Caki2 (cell line): ENCODE data around the gene LILRA2. TPM values are rescaled to one million over a fixed set of nuclear protein-coding genes. Genes with fewer than 3 reads are reported as not detected.
"Not testable (repeated sequence)": the region's sequence is repeated elsewhere in the genome, so short reads cannot be mapped to it uniquely, and the experiment has no call there.

Experiments
- DNase-seq: peaks from one replicate; pipeline ENCODE4 v3.0.0-alpha.2; 2015; ENCODE audit warnings: low read depth
- in situ Hi-C: cut with HindIII; loops from 2 replicates; pipeline ENCODE4 v1.10.0; 2016; ENCODE audit warnings: low sequenced_read_pairs, low pct_unique_long_range_greater_than_20kb, mixed read lengths
- total RNA-seq: library from RNA; depleted of rRNA; stranded (reverse); fragments of >200 nt; shearing (Covaris generic); gene quantifications from 2 replicates; pipeline ENCODE4 v1.2.3, GENCODE V29; 2014; ENCODE audit warnings: low replicate concordance

The LILRA2 gene
- total RNA-seq, 1 experiment from 2014 or later: not detected

DNA sequence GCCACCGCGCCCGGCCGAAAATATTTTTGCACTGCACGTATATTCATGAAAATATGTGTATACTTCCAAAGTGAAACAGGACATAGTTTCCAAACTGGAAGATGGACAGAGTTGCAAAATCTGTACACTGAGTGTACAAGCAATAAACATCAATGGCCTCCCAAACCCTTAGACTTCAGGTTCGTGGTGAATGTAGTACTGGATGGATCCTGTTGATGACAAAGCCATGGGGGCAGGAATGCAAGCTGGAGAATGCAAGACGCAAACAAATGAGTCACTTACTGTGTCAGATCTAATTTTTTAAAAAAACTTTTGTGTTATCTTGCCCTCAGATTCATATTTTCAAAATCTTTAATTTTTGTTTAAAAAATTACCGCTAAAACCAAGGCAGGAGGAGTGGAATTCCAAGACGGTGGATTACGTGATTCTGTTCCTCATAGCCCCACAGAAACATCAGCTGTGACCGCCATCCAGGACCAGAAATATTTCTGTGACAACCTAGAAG lies 12.7 kb upstream of the LILRA2 start:
- in situ Hi-C loops: no loop called here
- no peak for DNase-seq

DNA sequence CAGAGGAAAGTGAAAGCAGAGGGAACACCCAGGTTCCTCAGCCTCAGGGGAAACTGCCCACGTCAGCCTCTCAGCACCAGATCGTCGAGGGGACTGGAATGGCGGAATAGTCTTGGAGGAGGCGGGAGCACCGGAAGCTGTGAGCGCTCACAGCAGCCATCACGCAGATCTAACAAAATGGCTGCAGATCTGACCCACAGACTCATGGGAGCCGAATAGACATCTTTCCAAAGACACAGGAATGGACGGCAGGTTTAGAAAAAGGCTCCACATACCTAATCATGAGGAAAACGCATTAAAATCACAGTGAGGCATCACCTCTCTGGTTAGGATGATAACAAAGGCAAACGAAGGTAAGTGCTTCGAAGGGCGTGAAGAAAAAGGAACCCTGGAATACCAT lies 11.8 kb upstream of the LILRA2 start:
- DNase-seq: no peak
- in situ Hi-C loops: no loop called here

DNA sequence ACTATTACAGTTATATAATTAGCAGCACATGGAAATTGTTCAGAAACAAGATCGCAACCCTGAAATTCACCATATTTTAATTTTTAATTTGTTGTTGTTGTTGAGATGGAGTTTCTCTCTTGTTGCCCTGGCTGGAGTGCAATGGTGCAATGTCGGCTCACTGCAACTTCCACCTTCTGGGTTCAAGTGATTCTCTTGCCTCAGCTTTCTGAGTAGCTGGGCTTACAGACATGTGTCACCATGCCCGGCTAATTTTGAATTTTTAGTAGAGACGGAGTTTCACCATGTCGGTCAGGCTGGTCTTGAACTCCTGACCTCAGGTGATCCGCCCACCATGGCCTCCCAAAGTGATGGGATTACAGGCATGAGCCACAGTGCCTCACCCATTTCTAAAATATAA lies 10.4 kb upstream of the LILRA2 start:
- in situ Hi-C loops, DNase-seq: not testable (repeated sequence)

GRCh38 chr19:54570316-54570715 lies 3.3 kb upstream of the LILRA2 start:
- DNase-seq: no peak
- in situ Hi-C loops: no loop called here

DNA sequence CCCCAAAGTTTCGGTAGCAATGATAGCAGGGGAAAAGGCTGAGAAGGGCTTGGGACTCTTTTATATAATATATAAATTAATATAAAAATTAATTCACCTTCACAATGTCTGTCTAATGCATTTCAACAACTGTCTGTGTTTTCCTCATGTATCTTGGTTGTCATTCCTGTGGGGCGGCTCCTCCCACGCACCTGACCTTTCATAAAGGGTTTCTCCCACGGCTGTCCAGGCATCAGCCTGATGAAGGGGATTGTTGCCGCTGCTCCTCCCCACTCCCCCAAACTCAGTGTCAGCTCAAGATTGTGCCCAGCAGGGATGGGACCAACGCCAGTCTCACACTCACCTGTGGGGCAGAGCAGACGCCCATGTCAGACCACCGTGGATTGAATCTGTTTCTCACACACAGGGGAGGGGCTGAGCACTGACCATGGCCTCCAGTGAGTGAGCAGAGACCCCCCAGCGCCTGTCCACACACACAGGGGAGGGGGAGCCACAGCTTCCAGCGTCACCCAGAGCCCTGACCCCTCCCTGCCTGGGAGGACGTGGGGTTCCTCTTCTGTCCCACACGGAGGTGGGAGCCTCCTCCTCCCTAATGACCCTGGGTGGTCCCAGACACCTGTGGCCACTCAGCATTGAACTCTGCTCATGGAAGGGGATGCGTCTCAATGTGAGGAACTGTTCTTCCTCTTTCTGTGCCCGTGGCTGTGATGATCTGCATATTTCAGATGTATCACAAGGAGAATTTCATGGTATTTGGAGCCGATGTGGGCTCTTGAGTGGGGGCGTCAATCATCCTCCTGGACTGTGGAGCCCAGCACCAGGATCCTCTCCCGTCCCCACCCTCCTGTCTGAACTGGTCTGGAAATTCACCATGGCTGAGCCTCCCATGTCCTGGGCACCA lies 1.6 kb upstream of the LILRA2 start:
- in situ Hi-C loops, DNase-seq: not testable (repeated sequence)

- in situ Hi-C loops: no loop called here
- no peak for DNase-seq
These were observed 786 bp upstream of the LILRA2 start for GRCh38 chr19:54572696-54573311.

DNA sequence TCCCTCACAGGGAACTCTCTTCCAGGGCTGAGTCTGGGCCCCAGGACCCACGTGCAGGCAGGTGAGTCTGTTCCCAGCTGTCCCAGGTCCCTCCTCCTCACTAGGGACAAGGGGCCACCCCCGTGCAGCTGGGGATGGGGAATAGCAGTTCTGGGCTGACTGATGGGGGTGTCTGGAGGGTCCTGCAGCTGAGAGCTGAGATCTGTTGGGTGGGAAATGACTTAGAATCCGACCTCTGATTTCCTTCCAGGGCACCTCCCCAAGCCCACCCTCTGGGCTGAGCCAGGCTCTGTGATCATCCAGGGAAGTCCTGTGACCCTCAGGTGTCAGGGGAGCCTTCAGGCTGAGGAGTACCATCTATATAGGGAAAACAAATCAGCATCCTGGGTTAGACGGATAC lies 461 bp downstream of the LILRA2 start:
- in situ Hi-C loops: no loop called here
- DNase-seq: no peak

DNA sequence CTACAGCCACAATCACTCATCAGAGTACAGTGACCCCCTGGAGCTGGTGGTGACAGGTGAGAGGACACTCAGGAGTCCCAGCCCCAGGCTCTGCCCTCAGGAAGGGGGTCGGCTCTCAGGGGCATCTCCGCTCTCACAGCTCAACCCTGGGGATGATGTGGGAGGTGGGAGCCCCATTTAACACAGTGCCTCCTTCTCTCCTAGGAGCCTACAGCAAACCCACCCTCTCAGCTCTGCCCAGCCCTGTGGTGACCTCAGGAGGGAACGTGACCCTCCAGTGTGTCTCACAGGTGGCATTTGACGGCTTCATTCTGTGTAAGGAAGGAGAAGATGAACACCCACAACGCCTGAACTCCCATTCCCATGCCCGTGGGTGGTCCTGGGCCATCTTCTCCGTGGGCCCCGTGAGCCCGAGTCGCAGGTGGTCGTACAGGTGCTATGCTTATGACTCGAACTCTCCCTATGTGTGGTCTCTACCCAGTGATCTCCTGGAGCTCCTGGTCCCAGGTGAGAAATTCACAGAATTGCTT lies 1.0 kb downstream of the LILRA2 start:
- no peak for DNase-seq

DNA sequence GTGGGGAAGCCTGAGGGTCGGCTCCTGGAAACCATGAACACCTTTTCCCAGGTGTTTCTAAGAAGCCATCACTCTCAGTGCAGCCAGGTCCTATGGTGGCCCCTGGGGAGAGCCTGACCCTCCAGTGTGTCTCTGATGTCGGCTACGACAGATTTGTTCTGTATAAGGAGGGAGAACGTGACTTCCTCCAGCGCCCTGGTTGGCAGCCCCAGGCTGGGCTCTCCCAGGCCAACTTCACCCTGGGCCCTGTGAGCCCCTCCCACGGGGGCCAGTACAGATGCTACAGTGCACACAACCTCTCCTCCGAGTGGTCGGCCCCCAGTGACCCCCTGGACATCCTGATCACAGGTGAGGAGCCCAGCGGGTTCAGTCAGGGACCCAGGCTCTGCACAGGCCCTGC lies 1.6 kb downstream of the LILRA2 start:
- in situ Hi-C loops, DNase-seq: not testable (repeated sequence)

More for the DNA sequence above, 1.0 kb downstream of the LILRA2 start:
- in situ Hi-C loops: no loop called here

DNA sequence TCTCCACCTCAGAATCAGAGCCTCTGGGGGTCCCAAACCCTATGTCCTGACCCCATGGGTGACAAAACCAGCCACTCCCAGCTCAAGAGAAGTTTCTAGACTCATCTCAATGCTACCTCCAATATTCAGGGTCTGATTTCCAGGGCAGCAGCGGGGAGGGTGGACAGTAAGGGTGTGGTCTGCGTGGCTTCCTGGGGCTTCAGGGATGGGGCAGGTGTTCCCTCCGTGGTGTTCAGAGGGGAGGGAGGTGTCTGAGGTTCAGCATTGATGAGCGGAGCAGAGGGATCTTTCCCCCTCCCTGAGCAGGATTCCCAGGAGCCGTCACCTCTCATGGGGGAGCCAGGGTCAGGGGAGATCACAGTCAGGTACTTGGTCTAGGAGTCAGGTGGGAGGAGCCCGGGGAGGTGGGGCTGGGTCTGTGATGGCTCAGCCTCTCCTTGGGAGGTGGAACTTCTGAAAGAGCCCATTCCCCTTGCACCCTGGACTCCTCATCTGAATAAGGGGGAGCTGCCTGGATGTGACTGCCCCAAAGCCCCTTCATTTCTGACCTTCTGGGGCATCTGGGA lies 2.9 kb downstream of the LILRA2 start:
- no peak for DNase-seq
- in situ Hi-C loops: no loop called here

- DNase-seq: no peak
- in situ Hi-C loops: no loop called here
These were observed 3.7 kb downstream of the LILRA2 start for GRCh38 chr19:54577334-54577733.

DNA sequence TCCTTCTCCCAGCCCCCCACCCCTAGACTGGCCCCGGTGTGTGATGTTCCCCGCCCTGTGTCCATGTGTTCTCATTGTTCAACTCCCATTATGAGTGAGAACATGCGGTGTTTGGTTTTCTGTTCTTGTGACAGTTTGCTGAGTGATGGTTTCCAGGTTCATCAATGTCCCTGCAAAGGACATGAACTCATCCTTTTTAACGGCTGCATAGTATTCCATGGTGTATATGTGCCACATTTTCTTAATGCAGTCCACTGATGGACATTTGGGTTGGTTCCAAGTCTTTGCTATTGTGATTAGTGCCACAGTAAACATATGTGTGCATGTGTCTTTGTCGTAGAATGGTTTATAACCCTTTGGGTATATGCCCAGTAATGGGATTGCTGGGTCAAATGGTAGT lies 4.7 kb downstream of the LILRA2 start:
- DNase-seq, in situ Hi-C loops: not testable (repeated sequence)

DNA sequence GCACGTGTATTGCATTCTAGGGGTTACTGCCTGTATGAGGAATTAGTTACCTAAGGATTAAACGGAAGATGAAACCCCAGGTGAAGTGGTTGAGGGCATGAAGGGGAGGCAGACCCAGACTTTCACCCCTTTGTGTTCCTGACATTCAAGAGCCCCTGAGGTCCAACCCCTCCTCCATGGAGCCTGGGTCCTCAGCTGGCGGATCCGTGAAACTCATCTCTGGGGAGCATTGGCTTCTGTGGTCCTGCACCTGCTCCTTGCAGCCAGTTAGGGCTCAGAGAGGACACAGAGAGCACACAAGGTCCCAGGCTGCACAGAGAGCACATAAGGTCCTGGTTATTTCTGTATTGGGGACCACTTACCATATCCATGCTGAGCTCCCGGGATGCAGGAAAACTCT lies 12.8 kb downstream of the LILRA2 start:
- no peak for DNase-seq
- in situ Hi-C loops: no loop called here

DNA sequence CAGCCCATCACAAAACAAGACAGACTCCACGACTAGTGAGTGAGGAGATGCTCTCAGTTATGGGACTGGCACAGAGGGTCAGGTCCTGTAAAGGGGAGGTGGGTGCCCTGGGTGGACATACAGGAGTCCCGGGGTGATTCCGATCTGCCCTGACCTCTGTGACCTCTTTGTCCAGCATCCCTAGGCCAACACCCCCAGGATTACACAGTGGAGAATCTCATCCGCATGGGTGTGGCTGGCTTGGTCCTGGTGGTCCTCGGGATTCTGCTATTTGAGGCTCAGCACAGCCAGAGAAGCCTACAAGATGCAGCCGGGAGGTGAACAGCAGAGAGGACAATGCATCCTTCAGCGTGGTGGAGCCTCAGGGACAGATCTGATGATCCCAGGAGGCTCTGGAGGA lies 13.4 kb downstream of the LILRA2 start:
- DNase-seq: no peak
- in situ Hi-C loops: no loop called here

DNA sequence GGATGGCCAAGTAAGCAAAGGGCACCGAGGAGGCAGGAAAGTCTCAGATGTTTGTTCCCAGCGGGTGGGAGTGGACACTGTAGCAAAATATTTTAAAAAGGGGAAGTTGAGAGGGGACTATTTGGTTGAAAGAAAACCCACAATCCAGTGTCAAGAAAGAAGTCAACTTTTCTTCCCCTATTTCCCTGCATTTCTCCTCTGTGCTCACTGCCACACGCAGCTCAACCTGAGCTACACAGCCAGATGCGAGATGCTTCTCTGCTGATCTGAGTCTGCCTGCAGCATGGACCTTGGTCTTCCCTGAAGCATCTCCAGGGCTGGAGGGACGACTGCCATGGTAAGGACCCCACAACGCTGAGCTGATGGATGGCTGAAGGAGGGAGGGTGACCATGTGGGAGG lies 19.9 kb downstream of the LILRA2 start, which contains the start of gene LILRA1:
LILRA1 (plus strand) TSS at position 188 of the 400 bp plus-strand sequence. CDS start 613 bp downstream, outside the sequence.
- DNase-seq, in situ Hi-C loops: not testable (repeated sequence)

- in situ Hi-C loops: not testable (repeated sequence)
These were observed 20.5 kb downstream of the LILRA2 start for GRCh38 chr19:54593931-54594626.

GRCh38 chr19:54594737-54595136 lies 21.1 kb downstream of the LILRA2 start:
- in situ Hi-C loops: no loop called here
- no peak for DNase-seq

More at GRCh38 chr19:54593931-54594626, 20.5 kb downstream of the LILRA2 start:
- DNase-seq: not testable (repeated sequence)
